Activated T-cell treated with anti-CD3 and anti-CD28 coated beads for 4 hours (primary cell): ENCODE measurements around the gene FAM78A.

Experiments
- DNase-seq: peaks from one replicate; pipeline ENCODE4 v3.0.0-alpha.2; 2020

Gene FAM78A

DNA sequence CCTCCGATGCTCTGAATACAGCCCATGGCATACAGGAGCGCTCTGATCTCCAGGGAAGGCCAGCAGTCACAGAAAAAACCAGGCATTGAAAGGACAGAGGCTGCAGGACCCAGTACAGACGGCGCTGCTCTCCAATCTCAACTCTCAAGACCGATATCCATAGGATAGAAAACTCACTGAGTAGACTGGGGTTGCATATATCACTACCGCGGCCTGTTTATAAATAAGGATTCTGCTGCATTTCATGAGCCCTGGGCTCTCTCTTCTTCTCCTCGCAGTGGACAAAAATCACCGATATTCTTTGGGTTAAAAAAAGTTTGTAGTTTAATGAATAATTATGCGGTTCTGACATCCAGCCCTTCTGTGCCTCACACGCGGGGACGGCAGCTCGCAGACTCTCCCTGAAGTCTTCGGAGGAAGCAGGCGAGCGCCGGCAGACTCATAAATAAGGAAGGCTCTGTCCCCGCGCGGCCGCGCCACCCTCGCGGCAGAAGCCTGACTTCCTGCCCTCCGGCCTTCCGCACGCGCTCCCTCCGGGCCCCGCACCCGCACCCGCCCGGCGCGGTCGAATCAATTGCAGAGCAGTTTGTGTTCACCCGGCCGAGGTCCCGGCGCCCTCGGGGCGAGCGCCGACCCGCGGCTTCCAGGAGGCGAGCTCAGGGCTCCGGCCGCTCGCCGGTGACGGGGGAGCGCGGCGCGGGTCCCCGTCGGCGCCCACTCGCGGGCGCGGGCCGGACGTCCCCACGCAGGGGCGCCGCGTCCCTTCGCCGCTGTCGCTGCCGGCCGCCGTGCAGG, at the start of gene FAM78A:
FAM78A (minus strand) TSS at position 417 of the 795 bp plus-strand sequence; CDS start at position 86, 331 bp downstream.
- DNase-seq, result no peak

DNA sequence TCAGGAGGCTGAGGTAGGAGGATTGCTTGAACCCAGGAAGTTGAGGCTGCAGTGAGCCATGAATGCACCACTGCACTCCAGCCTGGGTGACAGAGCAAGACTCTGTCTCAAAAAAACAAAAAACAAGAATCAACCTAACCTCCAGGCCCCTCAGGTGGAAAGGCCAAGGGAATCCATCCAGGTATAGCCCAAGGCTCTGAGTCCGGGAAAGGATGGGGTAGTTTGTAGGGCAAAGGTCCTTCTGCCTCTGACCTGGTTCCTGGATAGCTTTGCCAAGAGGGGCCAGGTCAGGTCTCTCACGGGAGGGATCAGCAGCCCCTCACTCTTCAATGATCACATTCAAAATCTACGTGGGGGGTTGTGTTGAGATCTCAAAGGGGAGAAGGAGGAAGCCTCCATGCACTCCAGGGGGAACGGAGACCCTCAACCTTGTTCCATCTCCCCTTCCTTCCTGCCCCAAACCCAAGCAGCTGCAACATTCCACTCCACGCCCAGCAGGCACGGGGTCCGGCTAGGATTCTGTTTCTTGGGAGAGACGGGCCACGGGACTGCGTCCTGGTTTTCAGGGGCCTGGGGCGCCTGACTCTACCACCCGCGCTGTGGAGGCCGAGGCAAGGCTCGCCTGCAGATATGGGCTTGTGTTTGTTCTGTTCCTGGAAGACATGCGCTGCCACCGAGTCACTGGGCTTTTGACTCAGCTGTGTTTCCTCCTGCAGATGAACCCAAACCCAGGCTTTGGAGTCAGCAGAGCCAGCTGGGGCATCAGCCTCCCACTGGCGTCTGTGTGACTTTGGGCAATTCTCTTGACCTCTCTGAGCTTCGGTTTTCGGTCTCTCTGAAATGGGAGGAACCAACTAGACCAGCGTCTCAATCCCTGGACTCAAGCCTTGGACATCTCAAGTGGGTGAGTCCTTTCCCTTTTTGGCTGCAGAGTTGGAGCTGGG, 48.7 kb upstream of the FAM78A start:
- DNase-seq, result no peak

DNA sequence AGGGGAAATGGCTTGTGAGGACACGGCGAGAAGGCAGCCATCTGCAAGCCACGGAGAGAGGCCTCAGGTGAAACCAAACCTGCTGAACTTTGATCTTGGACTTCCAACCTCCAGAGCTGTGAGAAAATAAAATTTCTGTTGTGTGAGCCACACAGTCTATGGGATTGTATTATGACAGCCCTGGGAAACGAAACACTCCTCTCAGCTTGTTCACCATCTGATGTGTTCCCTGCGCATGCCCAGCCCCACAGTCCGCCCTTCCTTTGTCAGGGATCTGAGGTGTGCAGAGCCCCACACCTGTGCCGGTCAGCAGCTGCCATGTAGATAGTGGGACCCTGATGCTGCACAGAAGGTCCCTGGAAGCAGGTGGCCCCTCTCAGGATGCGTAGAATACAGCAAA, 47.3 kb upstream of the FAM78A start:
- no peak for DNase-seq

DNA sequence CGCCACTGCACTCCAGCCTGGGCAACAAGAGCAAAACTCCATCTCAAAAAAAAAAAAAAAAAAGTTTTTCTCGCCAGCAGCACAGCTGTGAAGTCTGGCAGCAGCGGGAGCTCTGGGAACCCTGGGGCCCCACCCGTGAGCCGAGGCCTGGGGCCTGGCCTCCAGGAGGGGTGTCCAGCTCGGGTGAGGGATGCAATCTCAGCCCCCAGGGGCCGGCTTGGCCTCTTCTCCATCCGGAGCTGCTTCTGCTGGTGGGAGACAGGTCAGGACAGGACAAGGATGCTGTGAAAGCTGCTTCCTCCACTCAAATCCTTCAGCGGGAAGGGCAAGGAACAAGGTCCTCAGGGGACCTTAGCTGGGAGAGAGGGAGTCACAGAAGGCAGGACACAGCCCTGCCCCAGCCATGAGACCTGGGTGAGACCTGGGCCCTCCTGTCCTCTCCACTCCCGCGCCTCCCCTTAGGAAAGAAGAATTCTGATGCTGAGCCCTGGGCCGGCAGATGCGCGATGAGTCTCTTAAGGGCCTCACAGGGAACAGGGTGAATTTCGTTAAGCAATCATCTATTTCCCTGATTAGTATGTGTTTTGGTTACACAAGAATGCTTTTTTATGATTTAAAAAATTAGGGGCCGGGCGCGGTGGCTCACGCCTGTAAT, 43.8 kb upstream of the FAM78A start:
- DNase-seq, result no peak

DNA sequence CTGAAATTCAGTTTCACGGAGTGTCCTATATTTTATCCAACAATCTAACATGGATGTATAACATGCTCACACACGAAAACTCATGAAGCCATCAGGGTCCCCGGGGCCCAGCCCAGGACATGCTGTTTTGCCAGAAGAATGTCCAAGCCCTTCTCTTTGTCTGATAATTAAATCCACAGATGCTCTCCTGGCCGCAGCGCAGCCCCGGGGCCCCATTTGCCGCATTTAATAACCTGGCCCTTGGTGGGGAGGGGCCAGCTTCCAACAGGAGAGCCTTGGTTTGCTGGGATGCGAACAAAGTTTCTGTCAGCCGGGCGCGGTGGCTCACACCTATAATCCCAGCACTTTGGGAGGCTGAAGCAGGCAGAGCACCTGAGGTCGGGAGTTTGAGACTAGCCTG, 43.2 kb upstream of the FAM78A start:
- DNase-seq, result no peak

GRCh38 chr9:131318231-131319085, 42.1 kb upstream of the FAM78A start:
- no peak for DNase-seq

GRCh38 chr9:131312822-131313770, 36.8 kb upstream of the FAM78A start:
- DNase-seq, result no peak

DNA sequence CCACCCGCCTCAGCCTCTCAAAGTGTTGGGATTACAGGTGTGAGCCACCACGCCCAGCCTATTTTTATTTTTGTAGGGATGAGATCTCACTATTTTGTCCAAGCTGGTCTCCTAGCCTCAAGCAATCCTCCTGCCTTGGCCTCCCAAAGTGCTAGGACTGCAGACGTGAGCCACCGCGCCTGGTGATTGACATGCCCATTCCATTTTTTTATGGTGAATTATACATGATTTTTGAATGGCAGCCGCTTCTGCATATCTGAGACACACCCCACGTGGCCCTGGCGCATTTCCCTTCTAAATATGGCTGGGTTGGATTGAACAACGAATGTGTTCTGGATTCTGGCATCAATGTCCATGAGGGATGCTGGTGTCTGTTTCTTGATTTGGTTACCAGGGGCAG, 35.9 kb upstream of the FAM78A start:
- no peak for DNase-seq

GRCh38 chr9:131310833-131311554, 34.7 kb upstream of the FAM78A start:
- DNase-seq, result peak; percentile 24

DNA sequence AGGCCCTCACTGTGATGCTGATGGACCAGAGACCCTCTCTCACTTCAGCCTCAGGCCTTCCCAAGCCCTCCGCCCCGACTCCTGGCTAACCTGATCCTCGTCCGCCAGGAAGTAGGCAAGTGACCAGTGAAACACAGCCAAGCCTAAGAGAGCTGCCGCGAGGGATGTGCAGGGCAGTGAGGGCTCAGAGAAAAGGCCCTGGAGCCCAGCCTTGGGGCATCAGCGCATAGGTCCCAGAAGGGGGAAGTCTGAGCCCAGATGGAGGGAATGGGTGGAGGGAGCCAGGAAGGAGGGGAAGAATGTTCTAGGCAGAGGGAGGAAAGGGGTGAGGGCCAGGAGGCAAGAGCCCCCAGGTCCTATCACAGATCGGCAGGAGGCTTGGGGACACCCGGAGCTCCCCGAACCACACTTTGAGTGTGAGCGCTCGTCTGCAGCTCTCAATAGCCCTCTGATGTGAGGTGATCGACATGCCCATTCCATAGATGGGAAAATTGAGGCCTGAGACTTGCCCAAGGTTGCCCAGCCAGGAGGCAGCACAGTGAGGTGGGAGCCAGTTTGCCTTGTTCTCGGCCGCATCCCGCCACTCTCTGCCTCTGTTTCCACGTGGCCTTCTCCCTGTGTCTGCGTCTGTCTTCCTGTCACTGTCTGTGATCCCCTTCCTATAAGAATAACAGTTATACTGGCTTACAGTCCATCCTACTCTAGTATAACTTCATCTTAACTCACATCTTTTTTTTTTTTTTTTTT, 33.4 kb upstream of the FAM78A start:
- DNase-seq, result no peak

DNA sequence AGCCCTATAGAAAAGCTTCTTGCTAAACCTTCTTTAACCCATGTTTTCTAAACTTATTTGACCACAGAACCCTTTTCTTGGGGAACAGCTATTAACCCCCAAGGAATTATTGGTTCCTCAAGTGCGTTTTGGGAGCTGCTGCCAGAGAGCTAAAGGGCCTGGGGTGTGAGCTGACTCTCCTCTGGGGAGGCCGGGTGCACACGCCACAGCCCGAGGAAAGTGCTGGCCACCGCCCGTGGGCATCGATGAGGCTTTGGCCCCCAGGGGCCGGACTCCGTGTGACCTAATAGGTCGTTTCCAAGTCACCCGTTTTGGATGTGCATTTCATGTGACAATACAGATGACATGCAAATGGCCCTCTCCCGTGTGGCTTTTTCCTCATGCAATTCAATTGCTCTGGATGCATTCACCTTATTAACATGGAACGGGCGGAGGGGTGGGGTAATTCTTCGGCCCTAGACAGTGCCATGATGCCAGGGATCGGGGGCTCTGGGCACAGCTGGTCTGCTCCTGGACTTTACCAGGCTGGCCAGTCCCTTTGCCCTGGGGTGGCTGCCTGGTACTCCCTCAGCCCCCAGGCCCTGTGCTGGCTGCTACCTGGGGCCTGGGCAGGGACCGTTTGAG, 32.7 kb upstream of the FAM78A start:
- DNase-seq, result no peak

GRCh38 chr9:131308452-131308851, 32.1 kb upstream of the FAM78A start:
- DNase-seq, result no peak

DNA sequence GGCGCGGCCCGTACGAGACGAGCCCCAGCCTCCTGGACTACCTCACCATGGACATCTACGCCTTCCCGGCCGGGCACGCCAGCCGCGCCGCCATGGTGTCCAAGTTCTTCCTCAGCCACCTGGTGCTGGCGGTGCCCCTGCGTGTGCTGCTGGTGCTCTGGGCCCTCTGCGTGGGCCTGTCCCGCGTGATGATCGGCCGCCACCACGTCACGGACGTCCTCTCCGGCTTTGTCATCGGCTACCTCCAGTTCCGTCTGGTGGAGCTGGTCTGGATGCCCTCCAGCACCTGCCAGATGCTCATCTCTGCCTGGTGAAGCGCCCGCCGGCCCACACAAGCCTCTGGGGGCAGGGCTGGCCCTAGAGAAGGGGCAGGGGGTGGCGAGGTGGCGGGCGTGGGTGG, 31.7 kb upstream of the FAM78A start:
- no peak for DNase-seq

- no peak for DNase-seq
These were observed 30.2 kb upstream of the FAM78A start for GRCh38 chr9:131306397-131307004.

DNA sequence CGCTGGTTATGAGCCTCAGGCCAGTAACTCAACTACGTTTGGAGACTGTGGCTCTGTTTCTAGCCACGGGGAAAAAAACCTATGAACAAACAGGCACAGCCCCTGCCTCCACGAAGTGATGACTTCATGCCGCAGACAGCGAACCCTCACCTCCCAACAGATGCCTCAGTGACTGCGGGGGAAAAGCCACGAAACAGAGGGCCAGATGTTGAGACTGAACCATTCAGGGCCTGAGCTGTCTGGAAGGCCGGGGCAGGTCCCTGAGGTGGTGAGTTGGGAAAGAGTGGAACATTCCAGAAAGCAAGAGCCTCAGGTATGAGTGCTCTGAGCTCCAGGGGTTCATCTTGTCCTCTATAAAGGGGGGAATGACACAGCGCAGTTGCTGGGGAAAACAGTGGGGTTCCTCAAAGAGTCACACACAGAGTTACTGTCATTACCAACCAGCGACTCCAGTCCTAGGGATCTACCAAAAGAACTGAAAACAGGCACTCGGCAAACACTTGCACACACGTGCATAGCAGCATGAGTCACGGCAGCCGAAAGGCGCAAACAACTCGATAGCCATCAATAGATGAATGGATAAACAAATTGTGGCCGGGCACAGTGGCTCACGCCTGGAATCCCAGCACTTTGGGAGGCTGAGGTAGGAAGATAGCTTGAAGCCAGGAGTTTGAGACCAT, 28.5 kb upstream of the FAM78A start:
- no peak for DNase-seq

DNA sequence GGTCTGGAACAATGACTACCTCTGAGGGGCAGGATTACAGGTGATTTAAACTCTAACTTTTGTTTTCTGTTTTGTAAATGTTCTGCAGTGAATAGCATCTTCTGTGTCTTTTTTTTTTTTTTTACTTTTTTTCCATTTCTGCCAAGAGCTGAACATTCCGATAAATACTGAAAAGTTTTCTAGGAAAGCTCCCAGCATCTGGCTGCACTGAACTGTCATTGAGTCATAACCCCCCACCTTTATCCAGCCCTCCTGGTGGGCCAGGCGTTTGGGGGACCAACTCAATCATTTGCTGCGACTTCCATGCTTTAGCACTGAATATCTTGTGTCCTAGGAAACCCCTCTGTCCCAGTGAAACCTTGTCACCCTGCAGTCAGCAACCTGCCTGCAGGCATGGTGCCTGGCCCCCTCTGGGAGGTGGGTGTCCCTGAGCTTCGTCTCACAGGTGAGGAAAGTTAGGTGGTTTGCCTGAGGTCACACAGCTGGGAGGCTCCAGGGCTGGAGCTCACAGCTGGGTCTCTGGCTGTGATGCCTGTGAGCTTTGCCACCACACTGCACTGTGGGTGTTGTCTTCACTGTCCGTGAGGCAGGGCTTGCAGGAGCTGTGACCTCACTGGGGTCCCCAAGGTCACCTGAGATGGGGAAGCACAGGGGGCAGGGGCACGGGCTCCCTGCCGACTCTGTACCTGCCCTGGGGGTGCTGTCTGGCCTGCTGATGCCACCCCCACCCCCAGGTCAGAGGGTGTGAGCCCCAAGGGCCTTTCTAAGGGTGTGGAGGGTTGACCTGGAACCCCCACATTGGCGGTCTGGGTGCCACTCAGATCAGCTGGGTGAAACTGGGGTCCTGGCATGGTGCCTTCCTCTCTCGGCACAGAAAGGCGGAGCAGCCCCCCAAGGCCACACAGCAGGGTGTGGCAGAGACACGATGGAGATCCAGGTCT, 27.3 kb upstream of the FAM78A start:
- DNase-seq, result no peak
